Colonic mucosa (tissue), 4 donors: ENCODE data around the gene LRMDA. TPM values are rescaled to one million over a fixed set of nuclear protein-coding genes. Genes with fewer than 3 reads are reported as not detected.

Experiments
- DNase-seq: peaks from one replicate; pipeline ENCODE4 v3.0.0-alpha.2; 2020
- H3K27ac ChIP-seq: fragments of 200-600 bp; one replicate; pipeline ENCODE4 v1.8.0; 2021
- H3K27me3 ChIP-seq: fragments of 200-600 bp; one replicate; pipeline ENCODE4 v1.8.0; 2021
- H3K36me3 ChIP-seq: fragments of 200-600 bp; one replicate; pipeline ENCODE4 v1.8.0; 2021
- H3K4me1 ChIP-seq: fragments of 200-600 bp; one replicate; pipeline ENCODE4 v1.8.0; 2021; ENCODE audit warnings: mild to moderate bottlenecking
- H3K4me3 ChIP-seq: fragments of 200-600 bp; one replicate; pipeline ENCODE4 v1.8.0; 2021
- H3K9ac ChIP-seq, 2 donors: one replicate each; pipeline ENCODE4 v1.7.0; 2013; ENCODE audit warnings: control low read depth in 2 of 2, low read depth in 2 of 2, low read length in 2 of 2
- H3K9me3 ChIP-seq: fragments of 200-600 bp; one replicate; pipeline ENCODE4 v1.8.0; 2021
- CTCF ChIP-seq: fragments of 200-600 bp; IDR thresholded peaks from one replicate; pipeline ENCODE4 v1.8.0; 2022; ENCODE audit warnings: antibody characterized with exemption, mild to moderate bottlenecking
- intact Hi-C: fragments of 100-400 bp; cut with DNase I; formaldehyde crosslinking; loops from one replicate; pipeline ENCODE4 v1.14.1; 2022
- total RNA-seq, 2 donors: library from RNA; stranded (reverse); fragmentation: NEBNext Ultra II Directional in 1 of 2; extraction: Animal tissue kit (Norgen Biotek cat#: 25700) in 1 of 2; gene quantifications; one replicate each; pipeline ENCODE4 v1.2.1, GENCODE V29; 2021
- donor health status: healthy.
- donor health status: DM: no; HTN: no; CAD: no.
- donor health status: DM: no; HTN: no; CAD: no.

LRMDA gene
- total RNA-seq, 2 donors from 2014 or later = 2.5 to 5.2 TPM

GRCh38 chr10:75402486-75403143 lies 28.8 kb upstream of the LRMDA start:
- intact Hi-C loops = loop anchor here (5.0 to 10.0 kb wide), 4 partner anchors 245 to 685 kb away; no protein-coding TSS in a partner anchor
- DNase-seq = peak; percentile 45

GRCh38 chr10:75403144-75403938 lies 28.1 kb upstream of the LRMDA start:
- intact Hi-C loops = loop anchor here (5.0 to 10.0 kb wide), 4 partner anchors 244 to 684 kb away; no protein-coding TSS in a partner anchor
- Histone ChIP-seq H3K4me1 (peaks cover 5% of the 10 kb centered on the region), H3K9me3 (no peaks in the 10 kb centered on the region), H3K4me3 (peak overlapping the region; percentile 60), H3K9ac (peak overlapping the region; percentile 76 to 86), H3K27ac (peak overlapping the region; percentile 90), H3K36me3 (no peaks in the 10 kb centered on the region), H3K27me3 (peaks cover 15% of the 10 kb centered on the region)
- TF ChIP-seq CTCF = no peak
- DNase-seq = peak; percentile 55

More at GRCh38 chr10:75402486-75403143, 28.8 kb upstream of the LRMDA start:
- peak overlapping the region; percentile 76 to 86 for H3K9ac ChIP-seq
- H3K4me3 ChIP-seq = peak overlapping the region; percentile 60
- peaks cover 15% of the 10 kb centered on the region for H3K27me3 ChIP-seq
- no peaks in the 10 kb centered on the region for H3K9me3 ChIP-seq
- H3K36me3 ChIP-seq = no peaks in the 10 kb centered on the region
- H3K4me1 ChIP-seq = peaks cover 5% of the 10 kb centered on the region
- H3K27ac ChIP-seq = peak overlapping the region; percentile 90
- no peak for TF ChIP-seq CTCF

- H3K27me3 ChIP-seq = peaks cover 15% of the 10 kb centered on the region
- no peak overlapping the region for H3K27ac ChIP-seq
- peak; percentile 57 for DNase-seq
- TF ChIP-seq CTCF = no peak
- peak overlapping the region; percentile 60 for H3K4me3 ChIP-seq
- H3K36me3 ChIP-seq = no peaks in the 10 kb centered on the region
- intact Hi-C loops = loop anchor here (5.0 to 10.0 kb wide), 4 partner anchors 243 to 683 kb away; no protein-coding TSS in a partner anchor
- H3K9ac ChIP-seq = peak overlapping the region; percentile 26 to 86
- peaks cover 5% of the 10 kb centered on the region for H3K4me1 ChIP-seq
- H3K9me3 ChIP-seq = no peaks in the 10 kb centered on the region
Observed at GRCh38 chr10:75403939-75404814, 27.2 kb upstream of the LRMDA start.

DNA sequence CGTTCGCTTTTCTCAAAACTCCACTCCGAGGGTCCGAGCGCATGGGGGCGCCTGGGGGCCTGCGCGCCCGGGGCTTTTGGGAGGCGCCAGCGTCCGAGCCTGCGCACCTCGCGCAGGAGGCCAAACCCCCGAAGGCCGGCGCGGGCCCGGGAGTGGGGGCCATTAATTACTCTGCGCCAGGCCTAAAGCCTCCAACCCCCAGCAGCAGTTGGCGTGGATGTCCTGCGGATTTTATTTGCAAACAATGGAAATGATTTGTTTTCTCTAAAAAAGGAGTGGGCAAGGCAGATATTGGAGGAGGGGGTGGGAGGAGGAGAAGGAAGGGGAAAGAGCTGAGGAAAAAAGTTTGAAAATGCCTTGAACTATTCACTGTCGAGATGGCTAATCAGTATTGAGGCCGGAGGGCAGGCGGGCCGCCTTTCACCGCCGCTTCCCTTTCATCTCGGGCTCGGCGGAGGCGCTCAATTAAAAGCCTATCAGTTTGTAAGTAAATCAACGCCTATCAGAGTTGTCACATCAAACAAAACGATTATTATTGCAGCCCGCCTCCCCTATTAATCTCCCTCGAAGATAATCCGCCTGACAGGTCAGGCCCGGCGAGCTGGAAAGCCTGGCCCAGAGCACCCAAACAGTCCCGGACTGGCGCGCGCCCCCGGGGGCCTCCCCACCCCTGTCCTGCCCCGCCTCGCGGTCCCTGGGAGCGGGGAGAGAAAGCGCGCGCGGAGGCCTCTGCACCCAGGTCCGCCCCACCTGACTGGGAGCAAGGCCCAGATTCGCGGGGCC lies 26.4 kb upstream of the LRMDA start:
- H3K9ac ChIP-seq = peak overlapping the region; percentile 26 to 86

More for the DNA sequence above, 26.4 kb upstream of the LRMDA start:
- intact Hi-C loops = loop anchor here (5.0 to 10.0 kb wide), 4 partner anchors 242 to 682 kb away; no protein-coding TSS in a partner anchor
- no peaks in the 10 kb centered on the region for H3K36me3 ChIP-seq
- H3K4me3 ChIP-seq = peak overlapping the region; percentile 60
- peaks cover 15% of the 10 kb centered on the region for H3K27me3 ChIP-seq
- DNase-seq = peak; percentile 40
- no peak overlapping the region for H3K27ac ChIP-seq
- no peaks in the 10 kb centered on the region for H3K9me3 ChIP-seq
- TF ChIP-seq CTCF = no peak
- H3K4me1 ChIP-seq = peaks cover 5% of the 10 kb centered on the region
